GM19035 (cell line): Measurements from ENCODE around the gene PBX1.
"Not testable (repeated sequence)": the region's sequence is repeated elsewhere in the genome, so short reads cannot be mapped to it uniquely, and the experiment has no call there.

Experiments
- ATAC-seq: cut with Tn5 transposase; IDR thresholded peaks from one replicate; pipeline ENCODE4 v1.9.1; 2021; ENCODE audit not compliant: unreplicated experiment

PBX1 gene

GRCh38 chr1:164589408-164589807 lies 30.4 kb downstream of the PBX1 start:
- ATAC-seq, result no peak

- no peak for ATAC-seq
Measured at GRCh38 chr1:164589961-164590507, 31.1 kb downstream of the PBX1 start.

- ATAC-seq, result no peak
Measured at GRCh38 chr1:164590592-164590991, 31.6 kb downstream of the PBX1 start.

- ATAC-seq, result no peak
Measured at GRCh38 chr1:164591858-164592257, 32.9 kb downstream of the PBX1 start.

- no peak for ATAC-seq
Measured at GRCh38 chr1:164592634-164593033, 33.6 kb downstream of the PBX1 start.

GRCh38 chr1:164595212-164595611 lies 36.2 kb downstream of the PBX1 start:
- ATAC-seq, result no peak

- ATAC-seq, result no peak
Measured at GRCh38 chr1:164596172-164596571, 37.2 kb downstream of the PBX1 start.

- ATAC-seq, result no peak
Measured at GRCh38 chr1:164598719-164599118, 39.7 kb downstream of the PBX1 start.

GRCh38 chr1:164599272-164599671 lies 40.3 kb downstream of the PBX1 start:
- no peak for ATAC-seq

GRCh38 chr1:164601399-164602100 lies 42.6 kb downstream of the PBX1 start:
- no peak for ATAC-seq

- no peak for ATAC-seq
Measured at GRCh38 chr1:164602101-164602422, 43.1 kb downstream of the PBX1 start.

- ATAC-seq, result no peak
Measured at GRCh38 chr1:164602480-164603093, 43.6 kb downstream of the PBX1 start.

- ATAC-seq, result not testable (repeated sequence)
Measured at GRCh38 chr1:164603805-164604204, 44.8 kb downstream of the PBX1 start.

GRCh38 chr1:164604541-164604940 lies 45.6 kb downstream of the PBX1 start:
- no peak for ATAC-seq

- no peak for ATAC-seq
Measured at GRCh38 chr1:164605254-164606091, 46.5 kb downstream of the PBX1 start.

- ATAC-seq, result no peak
Measured at GRCh38 chr1:164607351-164607750, 48.4 kb downstream of the PBX1 start.

- ATAC-seq, result no peak
Measured at GRCh38 chr1:164608651-164609057, 49.7 kb downstream of the PBX1 start.

- no peak for ATAC-seq
Measured at GRCh38 chr1:164609089-164609488, 50.1 kb downstream of the PBX1 start.

GRCh38 chr1:164610538-164611222 lies 51.7 kb downstream of the PBX1 start:
- no peak for ATAC-seq

- no peak for ATAC-seq
Measured at GRCh38 chr1:164611754-164612642, 53.0 kb downstream of the PBX1 start.
